Ascending aorta (tissue), 2 donors: ENCODE results near the gene KIFBP. TPM values are rescaled to one million over a fixed set of nuclear protein-coding genes. Genes with fewer than 3 reads are reported as not detected.

Experiments
- DNase-seq, 2 donors: peaks; one replicate each; pipeline ENCODE4 v3.0.0-alpha.2; 2019; ENCODE audit warnings: low spot score in 2 of 2
- H3K27ac ChIP-seq, 2 donors: fragments of 200-600 bp; sonication (generic); one replicate each; pipeline ENCODE4 v1.5.1; 2016 to 2017; ENCODE audit warnings: mild to moderate bottlenecking in 1 of 2
- H3K27me3 ChIP-seq: fragments of 200-600 bp; sonication (generic); one replicate; pipeline ENCODE4 v1.5.1; 2017
- H3K36me3 ChIP-seq, 2 donors: fragments of 200-600 bp; sonication (generic); one replicate each; pipeline ENCODE4 v1.5.1; 2016
- H3K4me1 ChIP-seq, 2 donors: fragments of 200-600 bp; sonication (generic); one replicate each; pipeline ENCODE4 v1.5.1; 2016 to 2017; ENCODE audit warnings: mild to moderate bottlenecking in 1 of 2
- H3K4me3 ChIP-seq, 2 donors: fragments of 200-600 bp; sonication (generic); one replicate each; pipeline ENCODE4 v1.5.1; 2016 to 2017; ENCODE audit warnings: mild to moderate bottlenecking in 1 of 2
- H3K9me3 ChIP-seq, 2 donors: fragments of 200-600 bp; sonication (generic); one replicate each; pipeline ENCODE4 v1.5.1; 2016
- CTCF ChIP-seq, 3 experiments: fragments of 200-600 bp in 2 of 3; fragments of 450-650 bp in 1 of 3; sonication (generic) in 2 of 3; IDR thresholded peaks; one replicate each; pipeline ENCODE4 v1.5.1; 2016 to 2019; ENCODE audit warnings: antibody characterized with exemption in 3 of 3, mild to moderate bottlenecking in 1 of 3, moderate library complexity in 1 of 3
- intact Hi-C: fragments of 100-400 bp; cut with DNase I; formaldehyde crosslinking; loops from one replicate; pipeline ENCODE4 v1.15.1; 2023
- total RNA-seq: library from RNA; depleted of rRNA; stranded (reverse); fragments of >200 nt; gene quantifications from one replicate; pipeline ENCODE4 v1.1.0, GENCODE V29; 2016

KIFBP gene
- total RNA-seq, 1 donor from 2014 or later: 25.3 TPM

- no peak overlapping the region for H3K4me3 ChIP-seq
- H3K27ac ChIP-seq: no peak overlapping the region
- no peaks in the 10 kb centered on the region for H3K4me1 ChIP-seq
- no peaks in the 10 kb centered on the region for H3K36me3 ChIP-seq
- no peak for DNase-seq
- H3K27me3 ChIP-seq: no peaks in the 10 kb centered on the region
- intact Hi-C loops: no loop called here
- no peak for TF ChIP-seq CTCF (IDR thresholded peaks at IDR 0.05)
- no peaks in the 10 kb centered on the region for H3K9me3 ChIP-seq
Measured at GRCh38 chr10:69055241-69055640, 66.6 kb downstream of the KIFBP start.

GRCh38 chr10:69056129-69056528, 67.5 kb downstream of the KIFBP start:
- no peak for DNase-seq
- Histone ChIP-seq H3K36me3 (no peaks in the 10 kb centered on the region), H3K27ac (no peak overlapping the region), H3K4me3 (no peak overlapping the region), H3K4me1 (peaks cover 0 to 3% of the 10 kb centered on the region in 2 donors), H3K27me3 (no peaks in the 10 kb centered on the region), H3K9me3 (no peaks in the 10 kb centered on the region)
- intact Hi-C loops: no loop called here
- no peak for TF ChIP-seq CTCF (IDR thresholded peaks at IDR 0.05)

- Histone ChIP-seq H3K27me3 (no peaks in the 10 kb centered on the region), H3K36me3 (no peaks in the 10 kb centered on the region), H3K27ac (peak overlapping the region in 1 of 2 donors; percentile 46), H3K4me3 (no peak overlapping the region), H3K4me1 (peaks cover 0 to 4% of the 10 kb centered on the region in 2 donors), H3K9me3 (no peaks in the 10 kb centered on the region)
- DNase-seq: no peak
- intact Hi-C loops: no loop called here
- no peak for TF ChIP-seq CTCF (IDR thresholded peaks at IDR 0.05)
Measured at GRCh38 chr10:69056536-69057260, 68.1 kb downstream of the KIFBP start.

- peaks cover 6 to 11% of the 10 kb centered on the region in 2 donors for H3K4me1 ChIP-seq
- no peak for DNase-seq
- H3K4me3 ChIP-seq: no peak overlapping the region
- no peaks in the 10 kb centered on the region for H3K27me3 ChIP-seq
- TF ChIP-seq CTCF (IDR thresholded peaks at IDR 0.05): no peak
- H3K9me3 ChIP-seq: no peaks in the 10 kb centered on the region
- intact Hi-C loops: no loop called here
- H3K36me3 ChIP-seq: no peaks in the 10 kb centered on the region
- peak overlapping the region; percentile 46 to 57 for H3K27ac ChIP-seq
Measured at GRCh38 chr10:69057261-69057950, 68.8 kb downstream of the KIFBP start.

GRCh38 chr10:69057951-69058297, 69.3 kb downstream of the KIFBP start:
- no peaks in the 10 kb centered on the region for H3K36me3 ChIP-seq
- intact Hi-C loops: no loop called here
- no peak for DNase-seq
- no peaks in the 10 kb centered on the region for H3K9me3 ChIP-seq
- TF ChIP-seq CTCF (IDR thresholded peaks at IDR 0.05): no peak
- peaks cover 6 to 13% of the 10 kb centered on the region in 2 donors for H3K4me1 ChIP-seq
- no peaks in the 10 kb centered on the region for H3K27me3 ChIP-seq
- no peak overlapping the region for H3K4me3 ChIP-seq
- peak overlapping the region; percentile 46 to 57 for H3K27ac ChIP-seq
